ENCODE data around the gene TEX52.

DNA sequence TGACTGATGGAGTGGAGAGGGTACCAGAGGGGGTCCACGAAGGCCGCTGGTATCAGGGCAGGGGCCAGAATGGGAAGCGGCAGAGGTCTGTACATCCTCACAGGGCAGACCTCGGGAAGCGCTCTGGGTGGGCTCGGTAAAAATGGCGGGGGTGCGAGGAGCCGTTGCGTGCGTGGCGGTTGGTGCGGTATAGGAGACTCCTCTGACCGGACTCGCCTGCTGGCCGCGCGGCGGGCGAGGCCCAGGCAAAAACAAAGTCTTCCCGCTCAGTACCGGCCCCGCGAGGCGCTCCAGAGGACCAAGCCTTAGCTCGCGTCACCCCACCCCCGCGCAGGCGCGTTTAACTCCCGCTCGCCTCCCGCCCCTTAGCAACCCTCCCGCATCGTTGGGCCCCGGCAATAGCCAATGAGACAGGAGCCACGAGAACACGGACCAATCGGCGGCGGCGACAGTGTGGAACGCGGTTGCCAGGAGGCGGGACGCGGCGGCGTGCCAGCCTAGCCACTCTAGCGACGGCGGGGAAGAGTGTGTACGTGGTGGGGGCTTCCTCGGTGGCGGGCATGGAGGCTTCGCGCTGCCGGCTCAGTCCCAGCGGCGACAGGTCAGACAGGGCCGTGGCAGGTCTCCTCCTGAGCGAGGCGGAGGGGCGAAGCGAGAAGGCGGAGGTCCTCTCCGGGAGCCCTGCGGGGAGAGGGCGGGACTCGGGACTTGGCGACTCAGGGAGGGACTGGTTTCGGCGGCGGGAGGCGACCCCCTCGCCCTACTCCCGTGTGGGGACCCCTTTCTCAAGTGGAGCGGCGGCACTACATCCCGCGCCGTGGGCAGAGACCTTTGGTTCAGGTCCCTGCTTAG lies 33.8 kb upstream of the TEX52 start, which contains the start of gene TULP3:
- TF ChIP-seq, protein P1, sequence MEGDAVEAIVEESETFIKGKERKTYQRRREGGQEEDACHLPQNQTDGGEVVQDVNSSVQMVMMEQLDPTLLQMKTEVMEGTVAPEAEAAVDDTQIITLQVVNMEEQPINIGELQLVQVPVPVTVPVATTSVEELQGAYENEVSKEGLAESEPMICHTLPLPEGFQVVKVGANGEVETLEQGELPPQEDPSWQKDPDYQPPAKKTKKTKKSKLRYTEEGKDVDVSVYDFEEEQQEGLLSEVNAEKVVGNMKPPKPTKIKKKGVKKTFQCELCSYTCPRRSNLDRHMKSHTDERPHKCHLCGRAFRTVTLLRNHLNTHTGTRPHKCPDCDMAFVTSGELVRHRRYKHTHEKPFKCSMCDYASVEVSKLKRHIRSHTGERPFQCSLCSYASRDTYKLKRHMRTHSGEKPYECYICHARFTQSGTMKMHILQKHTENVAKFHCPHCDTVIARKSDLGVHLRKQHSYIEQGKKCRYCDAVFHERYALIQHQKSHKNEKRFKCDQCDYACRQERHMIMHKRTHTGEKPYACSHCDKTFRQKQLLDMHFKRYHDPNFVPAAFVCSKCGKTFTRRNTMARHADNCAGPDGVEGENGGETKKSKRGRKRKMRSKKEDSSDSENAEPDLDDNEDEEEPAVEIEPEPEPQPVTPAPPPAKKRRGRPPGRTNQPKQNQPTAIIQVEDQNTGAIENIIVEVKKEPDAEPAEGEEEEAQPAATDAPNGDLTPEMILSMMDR (IDR thresholded peaks at IDR 0.05; ENCODE audit: low read depth, low read length, missing input control): no peak
- TF ChIP-seq, protein P2, sequence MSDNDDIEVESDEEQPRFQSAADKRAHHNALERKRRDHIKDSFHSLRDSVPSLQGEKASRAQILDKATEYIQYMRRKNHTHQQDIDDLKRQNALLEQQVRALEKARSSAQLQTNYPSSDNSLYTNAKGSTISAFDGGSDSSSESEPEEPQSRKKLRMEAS (IDR thresholded peaks at IDR 0.05): no peak
- no peak for TF ChIP-seq TAF1 (conservative IDR thresholded peaks at IDR 0.05)
- no peak for TF ChIP-seq NR2F2 (IDR thresholded peaks at IDR 0.05)
- TF ChIP-seq, protein P3, sequence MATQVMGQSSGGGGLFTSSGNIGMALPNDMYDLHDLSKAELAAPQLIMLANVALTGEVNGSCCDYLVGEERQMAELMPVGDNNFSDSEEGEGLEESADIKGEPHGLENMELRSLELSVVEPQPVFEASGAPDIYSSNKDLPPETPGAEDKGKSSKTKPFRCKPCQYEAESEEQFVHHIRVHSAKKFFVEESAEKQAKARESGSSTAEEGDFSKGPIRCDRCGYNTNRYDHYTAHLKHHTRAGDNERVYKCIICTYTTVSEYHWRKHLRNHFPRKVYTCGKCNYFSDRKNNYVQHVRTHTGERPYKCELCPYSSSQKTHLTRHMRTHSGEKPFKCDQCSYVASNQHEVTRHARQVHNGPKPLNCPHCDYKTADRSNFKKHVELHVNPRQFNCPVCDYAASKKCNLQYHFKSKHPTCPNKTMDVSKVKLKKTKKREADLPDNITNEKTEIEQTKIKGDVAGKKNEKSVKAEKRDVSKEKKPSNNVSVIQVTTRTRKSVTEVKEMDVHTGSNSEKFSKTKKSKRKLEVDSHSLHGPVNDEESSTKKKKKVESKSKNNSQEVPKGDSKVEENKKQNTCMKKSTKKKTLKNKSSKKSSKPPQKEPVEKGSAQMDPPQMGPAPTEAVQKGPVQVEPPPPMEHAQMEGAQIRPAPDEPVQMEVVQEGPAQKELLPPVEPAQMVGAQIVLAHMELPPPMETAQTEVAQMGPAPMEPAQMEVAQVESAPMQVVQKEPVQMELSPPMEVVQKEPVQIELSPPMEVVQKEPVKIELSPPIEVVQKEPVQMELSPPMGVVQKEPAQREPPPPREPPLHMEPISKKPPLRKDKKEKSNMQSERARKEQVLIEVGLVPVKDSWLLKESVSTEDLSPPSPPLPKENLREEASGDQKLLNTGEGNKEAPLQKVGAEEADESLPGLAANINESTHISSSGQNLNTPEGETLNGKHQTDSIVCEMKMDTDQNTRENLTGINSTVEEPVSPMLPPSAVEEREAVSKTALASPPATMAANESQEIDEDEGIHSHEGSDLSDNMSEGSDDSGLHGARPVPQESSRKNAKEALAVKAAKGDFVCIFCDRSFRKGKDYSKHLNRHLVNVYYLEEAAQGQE (IDR thresholded peaks at IDR 0.05): peak; percentile 46
- TF ChIP-seq SP1 (IDR thresholded peaks at IDR 0.05): peak; percentile 97
- TF ChIP-seq GABPA (IDR thresholded peaks at IDR 0.05 in 1 of 2, conservative IDR thresholded peaks at IDR 0.05 in 1 of 2): no peak
- no peak for TF ChIP-seq JUND (IDR thresholded peaks at IDR 0.05)
- no peak for TF ChIP-seq ATF3 (IDR thresholded peaks at IDR 0.05)
- no peak for TF ChIP-seq RAD21 (IDR thresholded peaks at IDR 0.05)

Data from liver (tissue), 3 donors.